NCI-H1092 (cell line): Measurements from ENCODE around the gene TLCD2.
"Not testable (repeated sequence)": the region's sequence is repeated elsewhere in the genome, so short reads cannot be mapped to it uniquely, and the experiment has no call there.

Source experiments
- DNase-seq: peaks from one replicate; lab custom pipeline; 2025; lab: John Stamatoyannopoulos, UW

TLCD2 gene

GRCh38 chr17:1709971-1710806 lies at the start of gene TLCD2:
TSS of gene TLCD2 (minus strand) at chr17:1710377. CDS start at chr17:1710242, 135 bp downstream.
- DNase-seq, result no peak

GRCh38 chr17:1759529-1759928 lies 49.4 kb upstream of the TLCD2 start:
- DNase-seq, result no peak

GRCh38 chr17:1758807-1759206 lies 48.6 kb upstream of the TLCD2 start:
- DNase-seq, result no peak

GRCh38 chr17:1755827-1756262 lies 45.7 kb upstream of the TLCD2 start:
- no peak for DNase-seq

- peak; percentile 20 for DNase-seq
Measured at GRCh38 chr17:1755252-1755826, 45.2 kb upstream of the TLCD2 start.

GRCh38 chr17:1754430-1755112 lies 44.4 kb upstream of the TLCD2 start:
- no peak for DNase-seq

GRCh38 chr17:1753767-1754429 lies 43.7 kb upstream of the TLCD2 start:
- no peak for DNase-seq

GRCh38 chr17:1752425-1753262 lies 42.5 kb upstream of the TLCD2 start:
- no peak for DNase-seq

GRCh38 chr17:1750628-1751027 lies 40.5 kb upstream of the TLCD2 start:
- no peak for DNase-seq

- no peak for DNase-seq
Measured at GRCh38 chr17:1746975-1747543, 36.9 kb upstream of the TLCD2 start.

- DNase-seq, result no peak
Measured at GRCh38 chr17:1745513-1746020, 35.4 kb upstream of the TLCD2 start.

GRCh38 chr17:1744551-1745512 lies 34.7 kb upstream of the TLCD2 start:
- DNase-seq, result no peak

- DNase-seq, result no peak
Measured at GRCh38 chr17:1743088-1743439, 32.9 kb upstream of the TLCD2 start.

- DNase-seq, result no peak
Measured at GRCh38 chr17:1742371-1743087, 32.4 kb upstream of the TLCD2 start, which contains the start of gene SERPINF2. TSS of gene SERPINF2 (plus strand) at chr17:1742871. CDS start at chr17:1744996, 2,125 bp downstream.

GRCh38 chr17:1741899-1742298 lies 31.7 kb upstream of the TLCD2 start:
- DNase-seq, result not testable (repeated sequence)

- DNase-seq, result no peak
Measured at GRCh38 chr17:1737531-1738291, 27.5 kb upstream of the TLCD2 start.

GRCh38 chr17:1736348-1737281 lies 26.4 kb upstream of the TLCD2 start:
- no peak for DNase-seq
